ENCODE data around the gene SLF1.

Gene SLF1

DNA sequence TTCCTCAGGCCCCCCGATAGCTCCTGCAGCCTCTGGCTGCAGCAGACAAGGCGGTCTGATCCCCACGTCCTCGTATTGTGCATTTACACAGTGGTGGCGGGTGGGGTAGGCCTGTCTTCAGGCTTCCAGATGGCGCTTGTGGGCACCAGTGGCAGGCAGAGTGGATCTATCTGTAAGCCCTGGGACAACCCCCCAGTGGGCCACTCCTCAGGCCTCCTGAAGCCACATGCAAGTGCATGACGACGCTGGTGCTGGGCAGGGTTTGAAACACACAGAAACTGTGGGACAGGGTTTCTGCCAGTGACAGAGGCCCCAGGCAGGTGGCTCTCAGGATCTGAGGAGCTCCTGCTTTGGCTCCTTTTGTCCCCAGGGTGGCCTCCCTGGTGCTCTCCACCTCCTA is 42.0 kb downstream of the SLF1 start:
- H3K4me3 ChIP-seq (replicated peaks; ENCODE audit: low read depth, low read length), result no peak overlapping the region
- TF ChIP-seq CTCF (IDR thresholded peaks at IDR 0.05; ENCODE audit: low read depth, low read length, missing control alignments), result no peak
- no peak for DNase-seq (ENCODE audit: extremely low read depth, low read depth)

GRCh38 chr5:94661086-94661485 is 42.6 kb downstream of the SLF1 start:
- H3K4me3 ChIP-seq (replicated peaks; ENCODE audit: low read depth, low read length), result no peak overlapping the region
- no peak for DNase-seq (ENCODE audit: extremely low read depth, low read depth)
- no peak for TF ChIP-seq CTCF (IDR thresholded peaks at IDR 0.05; ENCODE audit: low read depth, low read length, missing control alignments)

DNA sequence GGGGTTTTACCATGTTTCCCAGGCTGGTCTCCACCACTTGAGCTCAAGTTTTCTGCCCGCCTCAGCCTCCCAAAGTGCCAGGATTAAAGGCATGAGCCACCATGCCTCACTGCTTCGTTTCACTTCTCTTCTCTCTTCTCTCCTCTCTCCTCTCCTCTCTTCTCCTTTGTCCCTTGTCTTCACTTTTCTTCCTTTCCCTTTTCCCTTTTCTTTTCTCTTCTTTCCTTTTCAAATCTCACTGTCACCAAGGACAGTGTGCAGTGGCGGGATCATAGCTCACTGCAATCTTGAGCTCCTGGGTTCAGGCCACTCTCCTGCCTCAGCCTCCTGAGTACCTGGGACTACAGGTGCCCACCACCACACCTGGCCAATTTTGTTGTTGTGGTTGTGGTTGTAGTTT is 49.5 kb downstream of the SLF1 start:
- no peak for TF ChIP-seq CTCF (IDR thresholded peaks at IDR 0.05; ENCODE audit: low read depth, low read length, missing control alignments)
- no peak overlapping the region for H3K4me3 ChIP-seq (replicated peaks; ENCODE audit: low read depth, low read length)
- no peak for DNase-seq (ENCODE audit: extremely low read depth, low read depth)

DNA sequence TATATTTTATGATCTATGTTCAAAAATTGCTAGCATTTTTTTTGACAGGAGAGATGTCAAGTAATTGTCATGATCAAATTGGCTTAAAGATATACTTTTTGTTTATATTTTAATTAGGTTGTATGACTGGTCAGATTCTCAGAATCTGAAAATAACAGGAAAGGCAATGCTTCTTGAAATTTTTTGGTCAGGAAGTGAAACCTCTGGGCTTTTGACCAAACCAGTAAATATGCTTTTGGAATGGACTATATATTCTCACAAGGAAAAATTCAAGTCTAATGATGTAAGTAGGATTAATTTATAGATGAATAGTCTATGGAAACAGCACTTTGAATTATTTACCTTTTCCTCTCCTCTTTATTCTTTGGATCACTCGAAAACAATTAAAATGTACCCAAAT is 52.3 kb downstream of the SLF1 start:
- H3K4me3 ChIP-seq (replicated peaks; ENCODE audit: low read depth, low read length), result no peak overlapping the region
- no peak for DNase-seq (ENCODE audit: extremely low read depth, low read depth)
- TF ChIP-seq CTCF (IDR thresholded peaks at IDR 0.05; ENCODE audit: low read depth, low read length, missing control alignments), result no peak

DNA sequence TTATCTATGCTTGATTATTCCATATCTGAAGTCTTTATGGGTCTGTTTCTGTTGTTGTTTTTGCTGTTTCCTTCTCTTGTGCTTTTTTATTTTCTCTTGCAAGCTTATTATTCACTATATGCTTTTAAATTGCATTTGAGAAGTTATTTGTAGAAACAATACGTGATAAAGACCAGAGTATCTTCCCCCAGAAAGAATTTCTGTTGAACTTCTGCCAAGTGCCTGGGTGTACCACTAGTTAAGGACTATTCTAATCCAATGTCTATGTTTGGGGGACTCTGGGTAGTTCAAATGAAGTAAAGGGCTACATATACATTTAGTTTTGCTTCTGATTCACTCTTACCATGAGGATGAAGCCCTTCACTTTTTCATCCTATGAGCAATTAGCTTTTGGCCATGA is 54.3 kb downstream of the SLF1 start:
- H3K4me3 ChIP-seq (replicated peaks; ENCODE audit: low read depth, low read length), result no peak overlapping the region
- DNase-seq (ENCODE audit: extremely low read depth, low read depth), result no peak
- no peak for TF ChIP-seq CTCF (IDR thresholded peaks at IDR 0.05; ENCODE audit: low read depth, low read length, missing control alignments)

GRCh38 chr5:94674490-94675382 is 56.3 kb downstream of the SLF1 start:
- TF ChIP-seq CTCF (IDR thresholded peaks at IDR 0.05; ENCODE audit: low read depth, low read length, missing control alignments), result no peak
- DNase-seq (ENCODE audit: extremely low read depth, low read depth), result no peak
- no peak overlapping the region for H3K4me3 ChIP-seq (replicated peaks; ENCODE audit: low read depth, low read length)

Data from HFF-Myc (cell line).